ENCODE measurements around the gene SCRN2.

The SCRN2 gene

DNA sequence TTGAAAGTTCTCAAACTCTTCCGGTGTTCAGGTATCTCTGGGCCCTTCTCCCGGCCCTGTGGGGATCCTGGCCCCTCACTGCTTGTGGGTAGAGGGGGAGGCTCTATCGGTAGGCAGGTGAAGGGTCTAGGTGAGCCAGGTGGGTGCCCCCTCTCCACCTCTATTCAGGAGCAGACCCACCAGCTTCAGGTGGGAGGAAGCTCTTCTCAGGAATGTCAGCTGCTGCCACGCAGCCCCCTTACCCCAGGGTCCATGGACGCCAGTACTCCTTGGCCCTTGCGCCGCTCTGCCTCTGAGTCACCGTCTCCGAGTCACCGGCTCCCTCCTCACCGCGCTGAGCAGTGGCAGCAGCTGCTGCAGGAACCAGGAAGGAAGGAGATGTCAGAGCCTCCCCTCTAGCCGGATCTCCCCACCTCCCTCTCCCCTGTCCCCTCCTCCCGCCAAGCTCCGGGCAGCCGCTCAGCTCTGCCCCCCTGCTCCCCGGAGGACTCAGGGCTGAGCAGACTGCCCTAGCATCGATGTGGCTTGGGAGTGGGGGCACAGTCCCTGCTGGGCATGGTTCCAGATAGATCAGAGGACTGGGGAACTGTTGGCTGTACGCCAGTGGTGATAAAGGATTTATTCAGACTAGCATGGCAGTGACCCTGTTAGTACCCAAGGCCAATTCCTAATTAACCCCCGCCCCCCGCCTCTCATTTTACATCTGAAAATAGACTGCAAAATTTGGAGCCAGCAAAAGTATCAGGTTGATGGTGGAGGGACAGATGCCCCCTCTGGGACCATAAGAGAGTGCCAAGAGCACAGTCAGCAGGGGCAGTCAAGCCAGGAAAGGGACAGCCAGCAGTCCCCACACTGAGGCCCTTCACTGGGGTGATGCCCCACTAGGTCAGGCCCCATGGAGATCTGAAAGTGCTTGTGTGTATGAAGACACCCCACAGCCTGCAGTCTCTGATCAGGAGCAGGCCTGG lies 19.4 kb downstream of the SCRN2 start, which contains the start of gene OSBPL7:
OSBPL7 (minus strand) TSS at position 371 of the 968 bp plus-strand sequence. CDS start 1,516 bp downstream, outside the sequence.
- peak; percentile 71 for FAIRE-seq

DNA sequence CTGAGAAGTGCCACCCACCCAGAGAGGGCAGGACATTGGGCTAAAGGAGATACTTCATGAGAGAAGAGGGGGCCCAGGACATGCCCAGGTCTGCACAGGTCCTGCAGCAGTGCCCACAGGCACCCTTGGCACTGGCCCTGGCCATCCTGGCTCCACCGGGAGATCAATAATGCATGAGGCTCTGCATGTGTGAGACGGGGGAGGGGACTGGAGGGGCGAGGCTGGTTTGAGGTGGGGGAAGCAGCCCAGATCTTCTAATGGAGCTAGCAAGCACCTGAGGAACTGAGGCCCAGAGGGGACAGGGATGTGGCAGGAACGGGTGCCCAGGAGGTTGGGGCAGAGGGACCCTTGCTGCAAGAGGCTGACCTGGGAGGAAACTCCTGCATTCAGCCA lies 20.0 kb downstream of the SCRN2 start:
- no peak for FAIRE-seq
- no peak for DNase-seq (ENCODE audit: low spot score)

More for the DNA sequence above, 19.4 kb downstream of the SCRN2 start, which contains the start of gene OSBPL7:
- DNase-seq (ENCODE audit: low spot score) = peak; percentile 89

DNA sequence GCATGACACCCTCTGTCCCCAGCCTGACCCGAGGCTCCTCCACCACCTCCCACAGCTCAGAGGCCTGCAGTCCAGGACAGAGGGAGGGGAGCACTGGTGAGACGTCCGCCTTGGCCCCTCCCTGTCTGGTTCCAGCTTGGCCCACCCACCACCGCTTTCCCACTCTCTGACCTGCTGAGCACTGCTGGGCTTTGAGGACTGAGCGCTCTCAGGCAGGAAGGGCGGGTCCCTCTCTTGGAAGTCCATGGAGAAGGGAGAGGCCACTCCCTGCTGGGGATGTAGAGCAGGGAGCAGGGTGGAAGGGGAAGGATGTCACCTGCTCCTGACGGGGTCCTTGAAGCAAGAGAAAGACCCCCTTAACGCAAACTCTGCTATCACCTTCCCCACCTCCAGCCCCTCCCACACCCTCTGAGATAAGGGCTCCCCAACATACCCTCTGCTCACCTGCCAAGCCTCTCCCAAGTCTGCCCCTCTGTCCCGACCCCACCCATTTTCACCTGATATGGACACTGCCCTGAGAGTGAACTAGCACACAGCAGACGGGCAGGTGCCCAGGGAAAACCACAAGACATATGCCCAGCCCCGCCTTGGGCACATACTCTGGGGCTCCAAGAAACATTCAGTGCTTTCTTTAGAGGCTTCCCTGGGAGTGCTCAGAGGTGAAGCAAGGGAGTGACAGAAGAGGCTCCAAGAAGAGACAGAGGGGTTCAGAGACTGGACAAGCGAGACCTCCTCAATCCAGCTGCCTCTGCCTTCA lies 20.9 kb downstream of the SCRN2 start:
- no peak for FAIRE-seq
- DNase-seq (ENCODE audit: low spot score) = no peak

DNA sequence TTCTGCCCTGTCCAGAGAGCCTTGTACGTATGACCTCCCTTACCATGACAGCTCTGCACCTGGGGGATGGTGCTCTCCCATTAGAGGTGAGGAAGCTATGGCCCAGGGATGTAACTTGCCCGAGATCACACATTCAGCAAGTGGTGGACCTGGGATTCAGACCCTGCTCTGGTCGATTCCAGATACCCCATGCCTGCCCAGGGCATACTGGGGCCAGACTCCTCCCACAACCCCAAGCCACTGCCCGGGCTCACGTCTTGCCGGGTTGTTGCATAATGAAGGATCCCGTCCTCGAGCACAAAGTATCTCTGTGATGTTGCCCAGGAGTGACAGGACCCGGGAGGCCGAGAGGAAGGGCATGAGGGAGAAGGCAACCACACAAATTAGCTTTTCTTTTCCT lies 21.6 kb downstream of the SCRN2 start:
- FAIRE-seq = no peak

DNA sequence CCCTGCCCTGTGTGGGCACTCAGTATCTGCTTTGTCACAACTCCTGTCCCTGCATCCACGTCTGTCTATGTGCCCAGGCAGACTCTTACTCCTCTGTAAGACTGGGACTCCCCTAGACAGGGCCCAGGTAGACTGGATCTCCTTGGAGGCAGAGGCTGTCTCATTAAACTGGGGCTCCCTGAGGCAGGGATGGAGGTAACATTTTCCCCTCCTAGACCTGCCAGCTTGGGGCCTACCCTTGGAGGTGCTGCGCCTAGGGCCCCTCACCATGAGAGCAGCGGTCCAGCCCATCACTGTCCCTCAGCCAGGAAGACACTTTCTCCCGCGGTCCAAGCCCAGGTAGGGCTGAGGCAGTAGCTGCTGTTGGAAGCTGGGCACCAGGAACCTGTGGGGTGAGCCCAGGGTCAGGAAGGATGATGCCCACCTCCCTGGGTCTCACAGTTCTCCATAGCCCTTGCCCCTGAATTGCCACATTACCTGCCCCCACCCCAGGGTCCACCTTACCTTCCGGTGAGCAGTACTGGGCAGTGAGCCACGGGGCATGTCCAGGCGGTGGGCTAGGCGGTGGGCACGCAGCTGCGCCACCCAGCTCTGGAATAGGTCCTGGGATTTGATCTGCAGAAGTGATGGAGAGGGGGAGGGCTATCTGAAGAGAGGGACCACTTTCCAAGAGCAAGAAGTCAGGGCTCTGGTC lies 22.9 kb downstream of the SCRN2 start:
- no peak for FAIRE-seq
- DNase-seq (ENCODE audit: low spot score) = no peak

More for the DNA sequence above, 21.6 kb downstream of the SCRN2 start:
- no peak for DNase-seq (ENCODE audit: low spot score)

DNA sequence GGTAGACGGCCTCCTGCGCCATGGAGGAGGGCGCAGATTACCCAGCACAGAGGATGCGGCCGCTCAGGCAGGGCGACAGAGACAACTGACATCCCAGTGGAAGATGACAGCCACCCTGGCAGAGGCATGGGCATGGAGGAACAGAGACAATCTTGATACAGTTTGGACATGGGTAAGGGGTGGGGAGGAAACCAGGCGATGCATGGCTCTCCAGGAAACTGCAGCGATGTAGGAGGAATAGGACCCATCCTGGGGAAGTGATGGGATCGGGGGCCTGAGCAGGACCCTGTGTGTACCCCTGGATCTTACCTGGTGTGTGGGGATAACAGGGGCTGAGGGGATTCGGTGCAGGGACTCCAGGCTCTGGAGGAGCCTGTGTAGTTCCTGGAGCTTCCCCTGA lies 24.1 kb downstream of the SCRN2 start:
- DNase-seq (ENCODE audit: low spot score) (no peak), FAIRE-seq (no peak)

DNA sequence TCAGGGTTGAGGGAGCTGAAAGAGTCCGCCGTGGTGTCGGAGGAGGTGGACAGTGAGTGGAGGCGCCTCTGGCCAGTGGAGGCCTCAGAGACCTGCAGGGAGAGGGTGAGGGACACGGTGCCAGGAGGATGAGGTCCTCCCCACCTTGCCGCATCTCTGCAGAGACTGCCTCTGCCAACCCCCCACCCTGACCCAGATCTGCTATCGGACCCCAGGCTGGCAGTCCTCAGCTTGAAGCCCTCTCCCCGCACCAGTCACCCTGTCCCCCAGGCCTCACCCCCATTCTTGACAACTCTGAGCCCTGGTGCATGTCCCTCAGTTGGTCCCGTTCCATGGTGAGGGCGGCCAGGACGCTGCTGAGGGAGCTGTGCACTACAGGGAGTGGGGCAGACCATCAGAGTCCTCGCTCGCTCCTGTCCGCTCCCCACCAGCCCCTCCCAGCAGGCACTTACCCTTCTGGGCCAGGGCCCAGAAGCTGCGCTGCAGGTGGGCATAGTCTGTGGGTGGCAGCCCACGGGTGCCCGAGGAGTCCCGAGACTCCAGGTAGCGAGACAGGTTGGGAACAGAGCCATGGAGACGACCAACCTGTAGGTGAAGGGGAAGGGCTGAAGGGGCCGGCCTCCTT lies 24.9 kb downstream of the SCRN2 start:
- FAIRE-seq (no peak), DNase-seq (ENCODE audit: low spot score) (no peak)

DNA sequence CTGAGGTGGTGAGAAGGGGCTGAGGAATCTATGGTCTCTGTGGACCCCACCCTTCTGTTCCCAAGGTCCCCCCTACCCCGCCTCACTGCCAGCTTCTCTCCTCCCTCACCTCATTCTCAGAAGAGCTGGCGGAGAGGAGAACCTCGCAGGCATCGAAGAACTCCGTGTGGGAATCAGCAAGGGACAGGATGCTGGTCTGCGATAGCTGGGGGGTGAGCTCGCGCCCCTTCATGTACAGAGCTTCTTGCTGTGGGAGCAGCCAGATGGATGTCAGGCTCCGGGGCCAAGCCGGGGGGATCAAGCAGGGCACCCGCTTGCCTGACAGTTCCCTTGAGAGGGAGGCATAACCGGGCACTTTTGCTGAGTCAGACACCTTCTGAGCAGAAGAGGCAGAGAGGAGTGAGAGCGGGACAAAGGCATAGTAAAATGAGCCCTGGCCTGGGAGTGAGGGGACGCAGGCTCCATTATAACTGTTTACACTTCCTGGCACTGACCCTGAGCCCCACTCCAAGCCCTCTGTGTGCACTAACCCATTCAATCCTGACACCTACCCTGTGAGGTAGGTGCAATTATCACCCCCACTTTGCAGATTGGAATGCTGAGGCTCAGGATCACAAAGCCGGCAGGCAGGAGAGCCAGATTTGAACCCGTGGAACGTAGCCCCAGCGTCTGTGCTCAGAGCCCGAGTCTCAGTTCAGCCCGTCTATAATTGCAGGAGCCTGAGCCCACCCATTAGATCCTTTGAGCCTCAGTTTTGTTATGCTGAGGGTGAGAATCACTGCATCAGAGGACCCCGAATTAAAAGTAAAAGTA lies 25.8 kb downstream of the SCRN2 start:
- no peak for FAIRE-seq

DNA sequence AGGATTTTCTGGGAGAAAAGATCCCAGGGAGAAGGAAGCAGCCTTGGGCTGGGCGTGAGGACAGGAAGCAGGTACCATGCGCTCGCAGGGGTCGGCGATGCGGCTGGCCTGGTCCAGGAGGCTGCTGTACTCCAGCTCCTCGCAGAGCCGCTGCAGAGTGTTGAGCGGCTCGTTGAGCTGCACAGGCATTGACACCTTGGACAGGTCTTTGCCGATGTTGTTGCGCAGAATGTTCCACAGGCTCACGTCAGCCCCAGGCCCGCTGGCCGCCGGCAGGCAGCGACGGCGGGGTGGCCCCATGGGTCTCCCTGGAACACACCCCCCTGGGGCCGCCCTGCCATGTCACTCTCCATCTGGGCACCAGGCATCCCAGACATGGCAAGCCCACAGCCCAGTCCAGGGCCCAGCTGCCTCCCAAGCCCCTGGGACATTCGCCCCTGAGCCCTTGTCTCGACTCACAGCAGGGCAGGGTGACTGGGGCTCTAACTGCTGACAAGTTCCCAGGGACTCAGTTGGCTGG lies 27.5 kb downstream of the SCRN2 start:
- no peak for FAIRE-seq
- DNase-seq (ENCODE audit: low spot score) = no peak

More for the DNA sequence above, 25.8 kb downstream of the SCRN2 start:
- no peak for DNase-seq (ENCODE audit: low spot score)

DNA sequence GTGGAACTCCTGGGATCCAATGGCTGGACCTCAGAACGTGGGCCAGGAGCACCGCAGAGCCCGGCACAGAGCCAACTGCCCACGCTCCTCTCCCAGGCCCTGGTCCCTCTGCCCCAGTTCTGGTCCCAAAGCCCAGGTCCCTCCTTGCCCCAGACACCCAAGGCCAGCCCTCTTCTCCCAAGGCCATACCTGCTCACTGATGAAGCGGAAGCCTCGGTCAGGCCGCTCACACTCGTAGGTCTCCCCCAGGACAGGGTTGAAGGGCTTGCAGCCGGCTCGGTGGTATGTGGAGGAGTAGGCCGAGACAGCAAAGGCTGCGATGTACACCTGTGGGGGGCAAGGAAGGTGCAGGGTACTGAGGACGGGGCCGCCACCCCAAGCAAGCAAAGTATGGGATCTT lies 28.0 kb downstream of the SCRN2 start:
- DNase-seq (ENCODE audit: low spot score) (no peak), FAIRE-seq (no peak)

DNA sequence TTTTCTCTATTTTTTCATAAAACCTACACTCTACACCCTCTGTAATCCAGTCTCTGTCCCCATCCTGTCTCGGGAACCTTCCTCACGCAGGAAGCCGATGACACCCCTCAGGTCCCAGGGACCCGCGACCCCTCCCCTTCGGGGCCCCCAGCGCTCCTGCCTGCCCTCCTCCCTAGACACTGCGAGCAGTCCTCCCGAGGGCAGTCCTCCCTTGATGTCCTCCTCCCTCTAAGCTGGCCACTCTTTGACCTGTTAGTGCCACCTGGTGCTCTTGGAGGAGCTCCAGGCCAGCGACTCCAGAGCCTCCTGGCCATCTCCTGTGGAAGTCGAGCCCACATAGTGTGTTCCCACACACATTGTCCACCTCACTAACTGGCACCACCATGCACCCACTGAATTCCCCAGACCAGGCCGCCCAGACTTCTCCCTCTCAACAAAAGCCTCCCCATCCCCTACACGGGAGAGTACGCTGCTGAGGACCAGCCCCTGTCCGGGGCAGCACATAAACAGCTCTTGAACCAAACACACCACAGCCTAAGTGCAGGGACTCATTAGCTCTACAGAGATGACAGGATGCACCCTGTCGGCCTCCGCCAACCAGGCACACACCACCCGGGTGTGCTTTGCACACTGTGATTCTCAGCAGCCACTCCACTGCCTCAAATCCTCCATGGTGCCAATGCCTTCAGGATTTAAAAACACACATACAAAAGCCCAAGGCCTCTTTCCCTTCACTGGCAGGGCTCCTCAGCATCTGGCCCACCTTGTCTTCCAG lies 28.7 kb downstream of the SCRN2 start:
- DNase-seq (ENCODE audit: low spot score) (no peak), FAIRE-seq (no peak)

DNA sequence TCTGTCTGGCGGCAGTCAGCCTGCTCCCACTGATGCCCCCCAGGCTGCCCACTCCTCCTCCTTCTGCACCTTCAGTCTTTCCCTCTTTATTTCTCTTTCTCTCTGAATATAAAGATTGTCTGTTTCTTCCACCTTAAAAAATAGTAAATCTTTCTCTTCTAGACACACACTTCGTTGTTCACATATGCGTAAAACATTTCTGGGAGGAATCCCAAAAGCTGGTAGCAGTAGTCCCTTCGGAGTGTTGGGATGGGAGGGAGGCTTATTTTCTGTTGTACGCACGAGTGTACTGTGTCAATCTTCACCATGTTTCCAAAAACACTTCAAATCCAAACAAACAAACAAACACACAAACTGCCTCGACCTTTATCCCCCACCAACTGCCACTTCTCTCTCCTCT lies 29.4 kb downstream of the SCRN2 start:
- no peak for FAIRE-seq
- DNase-seq (ENCODE audit: low spot score) = no peak

DNA sequence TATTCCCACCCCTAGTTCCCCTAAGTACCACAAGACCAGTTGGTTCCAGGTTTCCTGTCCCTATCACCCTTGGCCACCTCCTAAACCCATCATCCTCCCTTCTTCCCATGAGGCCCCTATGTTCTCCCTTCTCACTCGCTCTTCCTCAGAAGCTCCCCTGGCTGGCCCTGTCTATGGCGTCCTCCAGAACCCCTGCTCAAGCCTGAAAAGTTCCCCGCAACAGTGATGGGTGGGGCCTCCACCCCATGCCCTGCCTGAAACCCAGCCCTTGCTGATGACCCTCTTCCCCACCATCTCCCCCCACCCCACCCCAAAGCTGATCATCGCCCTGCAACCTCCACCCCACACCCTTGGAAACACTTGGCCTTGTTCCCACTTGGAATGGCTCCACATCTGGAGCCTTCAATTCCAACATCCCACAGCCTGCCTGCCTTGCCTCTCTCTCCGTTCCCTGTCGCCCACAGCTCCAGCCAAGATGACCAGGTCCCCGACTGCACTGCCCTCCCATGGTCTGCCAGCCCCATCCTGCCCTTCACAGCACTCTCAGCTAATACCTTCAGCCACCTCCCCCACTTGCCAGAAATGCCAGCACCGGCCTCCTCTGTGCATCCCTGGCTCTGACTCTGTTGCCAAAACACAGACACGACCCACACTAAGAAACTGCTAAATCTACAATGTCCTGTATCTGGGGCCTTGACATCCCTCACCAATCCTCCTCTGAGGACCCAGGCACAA lies 30.0 kb downstream of the SCRN2 start:
- FAIRE-seq (no peak), DNase-seq (ENCODE audit: low spot score) (no peak)

DNA sequence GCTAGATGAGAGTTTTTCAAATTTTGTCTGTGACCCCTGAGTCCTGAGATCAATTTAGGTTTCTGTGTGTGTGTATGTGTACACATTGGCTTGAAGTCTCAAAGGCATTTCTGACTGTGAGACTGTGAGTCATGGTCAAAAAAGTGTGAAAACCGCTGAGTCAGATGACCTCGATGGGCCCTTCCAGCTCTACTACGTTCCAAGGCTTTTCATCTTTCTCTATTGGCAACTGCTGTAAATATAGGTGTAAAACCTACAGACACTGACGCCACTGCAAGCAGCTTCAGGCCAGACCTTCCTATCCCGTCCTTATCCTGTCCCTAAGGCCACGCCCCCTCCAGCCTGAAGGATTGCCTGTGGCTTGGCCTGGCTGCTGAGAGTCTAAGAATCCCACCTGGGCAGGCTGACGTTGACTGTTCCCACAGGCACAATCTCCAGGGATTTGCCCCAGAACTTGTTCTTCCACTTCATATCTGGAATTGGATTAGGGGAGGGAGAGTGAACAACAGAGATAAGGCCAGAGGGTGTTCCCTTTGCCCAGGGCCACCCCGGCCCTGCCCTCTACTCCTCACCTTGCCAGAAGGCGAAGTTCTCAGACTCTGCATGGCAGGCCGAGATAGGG lies 30.8 kb downstream of the SCRN2 start:
- FAIRE-seq (peak; percentile 94), DNase-seq (ENCODE audit: low spot score) (peak; percentile 97)

DNA sequence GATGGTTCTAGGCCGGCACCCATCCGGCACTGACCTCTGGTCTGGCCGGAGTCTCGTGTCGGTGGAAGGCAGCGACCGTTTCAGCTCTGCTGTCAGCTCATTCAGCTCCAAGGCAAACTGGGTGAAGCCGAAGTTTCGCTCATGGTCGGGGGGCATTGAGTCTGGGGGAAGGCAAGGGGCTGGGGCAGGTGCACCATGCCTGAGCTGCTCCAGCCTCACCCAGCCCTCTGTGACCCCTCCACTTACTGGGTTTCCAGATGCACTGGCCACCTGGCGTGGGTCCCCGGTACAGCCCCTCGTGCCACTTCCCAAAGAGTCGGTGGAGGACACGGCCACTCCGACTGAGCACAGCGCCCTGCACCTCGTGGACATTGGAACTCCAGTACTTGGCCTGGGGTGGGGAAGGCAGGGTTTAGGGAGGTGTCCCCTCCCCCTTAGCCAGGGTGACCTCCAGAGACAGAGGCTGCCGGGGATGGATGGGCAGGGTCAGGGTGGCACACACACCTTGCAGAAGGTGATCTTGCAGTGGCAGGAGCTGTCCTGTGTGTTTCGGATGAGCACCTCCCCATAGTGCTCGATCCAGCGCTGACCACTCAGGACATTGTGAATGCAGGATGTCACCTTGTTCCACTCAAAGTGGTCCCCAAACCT lies 32.1 kb downstream of the SCRN2 start:
- DNase-seq (ENCODE audit: low spot score) (no peak), FAIRE-seq (no peak)

DNA sequence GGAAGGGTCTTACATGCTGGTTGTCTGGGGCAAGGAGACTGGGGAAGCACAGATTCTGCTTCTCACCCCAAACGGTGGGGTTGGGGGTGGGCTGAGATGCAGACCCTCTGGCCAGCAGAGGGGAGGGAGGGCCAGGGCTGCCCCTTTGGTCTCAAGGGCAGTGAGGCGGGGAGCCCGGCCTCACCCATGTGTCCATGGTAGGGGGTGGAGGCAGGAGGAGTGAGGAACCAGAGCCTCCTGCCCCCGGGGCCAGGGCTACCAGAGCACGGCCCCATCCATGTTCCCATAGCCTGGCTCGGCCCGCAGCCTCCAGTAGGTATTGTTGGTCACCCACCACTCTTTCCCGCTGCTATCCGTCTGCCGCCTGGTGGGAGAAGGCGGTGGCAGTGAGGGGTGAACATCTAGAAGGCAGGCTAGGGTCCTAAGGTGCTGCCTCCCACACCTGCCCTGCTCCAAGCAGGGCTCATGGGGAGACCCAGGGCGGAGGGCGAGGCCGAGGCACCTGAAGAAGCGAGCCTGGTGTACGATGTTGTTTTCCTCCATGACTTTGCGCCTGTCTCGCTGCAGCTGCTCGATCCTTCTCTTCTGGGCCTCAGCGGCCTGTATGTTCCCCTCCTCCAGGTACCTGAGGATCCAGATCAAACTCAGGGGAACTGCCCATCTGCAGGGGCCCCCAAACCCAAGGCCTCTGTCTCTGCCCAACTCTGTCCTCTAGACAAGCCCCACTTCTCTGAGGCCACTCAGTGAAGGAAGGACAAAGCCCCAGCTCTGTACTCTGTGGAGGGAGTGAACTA lies 32.8 kb downstream of the SCRN2 start:
- DNase-seq (ENCODE audit: low spot score) (no peak), FAIRE-seq (no peak)

DNA sequence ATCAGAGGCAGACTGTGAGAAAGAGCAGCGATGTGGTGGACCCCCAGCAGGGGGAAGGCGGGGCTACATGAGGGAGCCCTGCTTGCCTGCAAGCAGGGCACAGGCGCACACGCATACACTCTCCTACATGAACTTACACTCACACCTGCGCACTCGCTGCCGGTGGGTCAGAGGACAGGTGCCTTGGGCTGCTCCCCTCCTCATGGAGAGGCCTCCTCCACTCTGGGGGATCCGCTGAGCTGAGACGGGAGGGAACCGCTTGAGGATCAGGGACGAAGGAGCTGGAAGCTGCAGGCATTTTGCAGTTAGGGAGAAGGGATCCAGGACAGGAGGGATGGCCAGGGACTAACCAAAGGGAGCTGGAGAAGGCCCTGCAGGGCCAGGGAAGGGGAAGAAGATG lies 33.7 kb downstream of the SCRN2 start:
- FAIRE-seq (no peak), DNase-seq (ENCODE audit: low spot score) (no peak)
